C4-2B (cell line): ENCODE results near the gene MRPL43.

Source experiments
- H3K27ac ChIP-seq: fragments of 450-650 bp; 2 replicates; pipeline ENCODE4 v1.5.1; 2017
- ZFX ChIP-seq: fragments of 450-650 bp; IDR thresholded peaks from 2 replicates; pipeline ENCODE4 v1.6.1; 2017
- TF ChIP-seq, protein P1 (sequence below): fragments of 450-650 bp; conservative IDR thresholded peaks from 2 replicates; pipeline ENCODE4 v1.5.1; 2017; ENCODE audit warnings: mild to moderate bottlenecking

MRPL43 gene

DNA sequence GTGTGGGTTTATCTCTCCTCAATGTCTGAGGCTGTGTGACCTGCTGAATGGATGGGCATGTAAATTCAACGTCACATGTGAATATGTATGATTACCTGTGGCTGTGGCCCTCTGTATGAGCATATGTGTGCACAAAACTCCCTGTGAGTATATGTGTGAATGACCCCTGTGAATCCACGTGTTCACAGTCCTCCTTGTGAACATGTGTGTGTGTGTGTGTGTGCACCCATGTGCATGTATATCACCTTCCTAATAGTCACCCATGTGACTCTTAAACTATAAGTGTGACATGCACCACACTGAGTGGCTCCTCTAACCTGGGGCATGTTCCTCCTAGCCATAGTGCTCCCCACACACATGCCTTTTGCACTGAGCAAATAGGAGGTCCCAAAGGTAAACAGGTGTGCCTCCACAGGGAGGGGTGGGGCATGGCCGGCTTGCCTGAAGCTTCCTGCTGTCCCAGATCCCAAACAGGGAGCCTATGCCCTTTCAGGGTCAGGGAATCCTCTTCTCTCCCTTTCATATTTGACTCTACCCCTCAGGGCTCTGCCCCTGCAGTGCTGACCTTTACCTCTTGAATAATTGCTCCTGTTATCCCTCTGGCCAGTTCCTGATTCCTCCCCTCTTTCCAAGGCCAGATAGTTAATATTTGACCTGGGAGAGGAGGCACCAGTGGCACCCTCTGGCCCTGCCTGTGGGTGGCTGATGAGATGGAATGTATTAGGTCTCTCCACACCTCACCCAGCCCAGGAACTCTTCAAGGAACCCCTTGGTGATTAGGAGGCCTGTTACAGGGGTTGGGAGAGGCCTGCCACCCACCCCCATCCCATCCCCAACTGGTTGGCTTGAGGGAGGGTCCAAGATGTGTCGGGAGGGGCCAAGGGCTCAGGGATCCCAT lies 16.1 kb downstream of the MRPL43 start:
- no peak overlapping the region for H3K27ac ChIP-seq
- TF ChIP-seq ZFX: no peak
- TF ChIP-seq, protein P1, sequence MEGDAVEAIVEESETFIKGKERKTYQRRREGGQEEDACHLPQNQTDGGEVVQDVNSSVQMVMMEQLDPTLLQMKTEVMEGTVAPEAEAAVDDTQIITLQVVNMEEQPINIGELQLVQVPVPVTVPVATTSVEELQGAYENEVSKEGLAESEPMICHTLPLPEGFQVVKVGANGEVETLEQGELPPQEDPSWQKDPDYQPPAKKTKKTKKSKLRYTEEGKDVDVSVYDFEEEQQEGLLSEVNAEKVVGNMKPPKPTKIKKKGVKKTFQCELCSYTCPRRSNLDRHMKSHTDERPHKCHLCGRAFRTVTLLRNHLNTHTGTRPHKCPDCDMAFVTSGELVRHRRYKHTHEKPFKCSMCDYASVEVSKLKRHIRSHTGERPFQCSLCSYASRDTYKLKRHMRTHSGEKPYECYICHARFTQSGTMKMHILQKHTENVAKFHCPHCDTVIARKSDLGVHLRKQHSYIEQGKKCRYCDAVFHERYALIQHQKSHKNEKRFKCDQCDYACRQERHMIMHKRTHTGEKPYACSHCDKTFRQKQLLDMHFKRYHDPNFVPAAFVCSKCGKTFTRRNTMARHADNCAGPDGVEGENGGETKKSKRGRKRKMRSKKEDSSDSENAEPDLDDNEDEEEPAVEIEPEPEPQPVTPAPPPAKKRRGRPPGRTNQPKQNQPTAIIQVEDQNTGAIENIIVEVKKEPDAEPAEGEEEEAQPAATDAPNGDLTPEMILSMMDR: no peak

DNA sequence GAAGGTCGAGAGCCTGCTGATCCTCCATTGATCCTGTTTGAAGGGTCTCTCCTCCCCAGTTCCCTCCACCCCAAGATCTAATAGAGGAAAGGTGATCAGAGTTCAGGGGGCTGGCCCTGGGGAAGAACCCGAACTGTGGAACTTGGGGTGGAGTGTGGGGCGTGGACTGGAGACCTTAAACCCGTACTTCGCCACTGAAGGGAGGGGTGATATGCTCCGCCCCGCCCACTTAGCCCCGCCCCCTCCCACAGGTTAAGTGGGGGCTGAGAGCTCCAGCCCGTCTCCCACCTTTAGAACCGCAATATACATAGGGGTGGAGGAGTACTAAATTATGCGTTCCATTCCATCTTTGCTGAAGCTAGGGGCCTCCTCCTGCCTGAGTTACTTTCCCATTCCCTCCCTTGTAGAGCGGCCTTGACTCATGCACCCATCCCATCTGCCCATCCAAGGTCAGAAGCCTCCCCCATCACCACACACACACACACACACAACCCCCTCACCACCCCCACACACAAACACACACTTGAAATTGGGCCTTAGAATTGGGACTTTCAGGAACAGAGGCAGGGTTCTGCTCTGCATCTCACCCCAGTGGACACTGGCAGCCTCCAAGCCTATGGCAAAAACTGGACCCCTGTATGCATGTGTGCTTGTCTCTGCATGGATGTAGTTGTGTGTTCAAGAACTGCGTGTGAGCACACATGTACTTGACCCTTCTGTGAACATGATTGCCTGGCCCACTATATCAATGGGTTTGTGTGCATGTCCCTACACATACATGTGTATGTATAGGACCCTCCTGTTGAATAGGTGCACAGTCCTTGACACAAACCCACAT lies 17.0 kb downstream of the MRPL43 start:
- H3K27ac ChIP-seq: no peak overlapping the region
- TF ChIP-seq, protein P1: no peak
- TF ChIP-seq ZFX: no peak

DNA sequence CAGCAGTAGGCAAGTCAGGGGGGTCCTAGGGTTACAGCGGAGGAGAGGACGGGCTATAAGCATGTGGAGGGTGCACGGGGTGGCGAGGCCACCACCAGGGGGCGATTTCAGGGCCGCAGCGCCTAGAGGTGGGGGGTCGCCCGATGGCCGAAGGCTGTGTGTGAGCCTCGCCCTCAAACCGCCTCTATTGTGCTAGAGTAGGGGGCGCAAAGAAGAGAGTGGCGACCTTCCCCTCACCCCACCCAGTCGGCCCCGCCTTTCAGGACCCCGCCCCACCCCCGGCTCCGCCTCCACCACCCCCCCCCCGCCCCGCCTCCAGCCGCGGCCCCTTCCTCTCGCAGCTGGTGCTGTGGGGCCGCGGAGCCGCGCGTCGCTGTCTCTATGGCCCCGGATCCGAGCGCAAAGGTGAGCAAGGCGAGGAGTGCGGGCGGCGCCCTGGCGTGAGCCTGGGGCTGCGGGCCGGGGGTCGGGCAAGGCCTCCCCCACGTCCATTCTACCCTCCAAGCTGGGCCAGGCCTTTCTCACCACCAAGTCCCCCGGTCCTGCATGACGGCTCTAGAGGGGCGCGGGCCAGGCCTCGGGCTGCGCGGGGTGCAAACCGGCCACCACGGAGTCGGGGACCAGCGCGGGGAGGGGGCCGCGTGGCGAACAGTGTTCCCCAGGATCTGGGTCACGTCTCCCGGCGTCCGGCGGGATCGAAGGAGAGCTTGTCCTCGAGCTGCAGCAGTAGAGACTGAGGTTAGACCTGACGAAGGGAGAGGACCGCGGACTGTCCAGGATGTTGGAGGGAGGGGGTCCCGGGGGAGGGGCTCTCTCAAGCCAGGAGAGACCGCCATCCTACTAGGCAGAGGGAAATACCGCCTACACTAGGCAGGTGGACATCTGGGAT lies 17.9 kb downstream of the MRPL43 start, which contains the start of gene SEMA4G:
Gene SEMA4G, plus strand, starts transcription at position 318 of the 889 bp plus-strand sequence. CDS start 3,409 bp downstream, outside the sequence.
- no peak for TF ChIP-seq ZFX
- TF ChIP-seq, protein P1: peak; percentile 40
- no peak within 1 kb of the TSS for H3K27ac ChIP-seq

DNA sequence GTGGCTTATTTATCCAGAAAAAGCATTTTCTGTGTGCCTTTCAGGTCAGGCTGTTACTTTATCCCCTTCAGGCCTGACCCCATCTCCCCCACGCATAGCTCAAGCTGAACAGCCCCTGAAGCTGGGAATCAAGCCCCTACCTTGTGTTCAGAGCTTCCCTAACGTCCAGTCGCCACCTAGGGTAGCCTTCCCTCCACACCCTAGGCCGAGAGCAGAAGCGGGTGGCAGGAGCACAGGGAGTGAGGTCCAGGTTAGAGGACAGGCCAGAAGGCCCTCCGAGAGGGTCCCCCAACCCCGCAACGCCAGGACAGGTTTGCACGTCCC lies 18.5 kb downstream of the MRPL43 start:
- no peak overlapping the region for H3K27ac ChIP-seq
- TF ChIP-seq ZFX: no peak
- TF ChIP-seq, protein P1: no peak

DNA sequence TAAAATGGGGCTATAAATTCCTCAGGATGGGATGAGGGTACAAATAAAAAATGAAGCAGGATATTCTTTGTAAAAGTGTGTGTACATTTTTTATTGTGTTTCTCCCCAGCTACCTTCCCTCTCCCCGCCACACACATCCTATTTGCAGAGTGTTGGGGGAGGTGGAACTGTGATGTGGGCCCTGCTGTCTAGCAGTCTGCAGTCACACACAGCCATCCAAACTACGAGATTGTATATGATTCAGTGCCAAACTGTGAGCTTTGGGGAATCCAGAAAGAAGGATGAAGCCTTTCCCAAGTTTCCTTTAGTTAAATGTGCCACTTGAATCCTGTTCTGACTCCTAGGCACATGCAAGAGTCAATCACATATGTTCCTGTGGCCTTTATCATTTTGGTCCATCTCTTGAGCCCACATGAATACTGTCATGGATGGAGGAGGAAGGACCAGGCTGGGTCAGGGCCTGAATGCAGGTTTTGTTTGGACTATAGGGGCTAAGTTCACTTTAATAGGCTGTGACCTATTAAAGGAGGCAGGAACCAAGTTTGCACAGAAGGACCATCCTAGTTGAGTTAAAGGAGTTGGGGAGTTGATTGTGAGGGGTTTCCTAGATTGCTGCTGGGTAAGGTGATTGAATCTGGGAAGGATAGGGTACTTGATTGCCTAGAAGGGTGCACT lies 19.1 kb downstream of the MRPL43 start:
- no peak for TF ChIP-seq ZFX
- TF ChIP-seq, protein P1: no peak

DNA sequence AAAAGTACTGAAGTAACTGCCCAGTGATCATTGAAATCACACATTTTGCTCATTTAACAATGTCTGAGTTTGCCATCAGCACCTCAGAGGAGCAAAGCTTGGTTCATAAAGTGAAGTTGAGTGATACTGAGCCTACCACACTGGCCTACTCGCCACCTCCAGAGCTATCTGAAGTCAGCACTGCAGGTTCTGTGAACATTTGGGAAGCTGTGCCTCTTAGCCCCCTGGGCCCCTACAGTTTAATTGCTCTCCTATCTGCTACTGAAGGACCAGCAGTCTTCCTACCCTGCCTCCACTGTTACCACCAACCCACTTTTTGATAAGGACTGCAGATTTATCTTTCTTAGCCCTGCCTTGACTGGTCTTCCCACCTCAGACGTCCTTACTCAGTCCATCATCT lies 20.0 kb downstream of the MRPL43 start:
- H3K27ac ChIP-seq: no peak overlapping the region
- TF ChIP-seq, protein P1: no peak
- TF ChIP-seq ZFX: no peak

More for the DNA sequence above, 19.1 kb downstream of the MRPL43 start:
- H3K27ac ChIP-seq: no peak overlapping the region
